Endothelial cell of umbilical vein (primary cell): Measurements from ENCODE around the gene ALG1L2. TPM values are rescaled to one million over a fixed set of nuclear protein-coding genes. Genes with fewer than 3 reads are reported as not detected.

ENCODE experiments used
- BruUV-seq: library from RNA; stranded (reverse); fragments of 400-500 nt; replicated peaks from 2 replicates; lab custom pipeline; 2021; lab: Mats Ljungman, UMichigan
- CTCF ChIA-PET: fragments of 300-600, 350-600 bp; sonication (Branson Sonifier 250); formaldehyde crosslinking; loops from one replicate; lab custom pipeline; 2021; ENCODE audit warnings: antibody characterized with exemption, inconsistent platforms; lab: Charles Lee
- POLR2A ChIA-PET: fragments of 300-600, 350-600 bp; sonication (Branson Sonifier 250); formaldehyde crosslinking; loops from one replicate; lab custom pipeline; 2021; ENCODE audit warnings: antibody characterized with exemption, inconsistent platforms; lab: Charles Lee
- DNase-seq: peaks from one replicate; pipeline ENCODE4 v3.0.0-alpha.2; 2011; ENCODE audit warnings: low read depth, low spot score
- FAIRE-seq: peaks from 2 replicates; lab custom pipeline; 2011; peaks lifted over from hg19 to GRCh38; lab: Jason Lieb, UNC
- H2AFZ ChIP-seq: 2 replicates; pipeline ENCODE4 v1.6.0; 2012; ENCODE audit warnings: low read depth, low read length, control low read depth, inconsistent platforms
- H3K27ac ChIP-seq: 2 replicates; pipeline ENCODE4 v1.5.1; 2011; ENCODE audit warnings: low read depth, mild to moderate bottlenecking, control low read depth, low read length, moderate library complexity; ENCODE audit not compliant: insufficient read depth
- H3K27me3 ChIP-seq, 2 experiments: 2 replicates each; pipeline versions ENCODE4 v1.6.0 to v1.6.1; 2011; ENCODE audit warnings: low read length in 2 of 2, mixed read lengths in 1 of 2; ENCODE audit not compliant: control insufficient read depth in 2 of 2, insufficient read depth in 2 of 2
- H3K36me3 ChIP-seq, 2 experiments: 2 replicates in 1 of 2; 3 replicates in 1 of 2; pipeline ENCODE4 v1.5.1; 2011; ENCODE audit warnings: low read length in 2 of 2, mild to moderate bottlenecking in 1 of 2, moderate library complexity in 1 of 2; ENCODE audit not compliant: control insufficient read depth in 2 of 2, insufficient read depth in 2 of 2; ENCODE audit errors: extremely low read depth in 1 of 2
- H3K4me1 ChIP-seq: 3 replicates; pipeline ENCODE4 v1.5.1; 2011; ENCODE audit warnings: mild to moderate bottlenecking, low read length; ENCODE audit not compliant: control insufficient read depth, insufficient read depth; ENCODE audit errors: extremely low read depth
- H3K4me2 ChIP-seq: 2 replicates; pipeline ENCODE4 v1.6.1; 2011; ENCODE audit warnings: low read length, control low read depth, mixed read lengths; ENCODE audit not compliant: insufficient read depth
- H3K4me3 ChIP-seq, 3 experiments: fragments of 200-600 bp in 1 of 3; sonication (generic), shearing (Covaris generic) in 1 of 3; replicated peaks in 1 of 3; 2 replicates each; pipeline ENCODE4 v1.5.1; 2011 to 2016; ENCODE audit warnings: control low read depth in 3 of 3, low read length in 3 of 3, mild to moderate bottlenecking in 2 of 3, inconsistent platforms in 1 of 3, low read depth in 1 of 3, moderate library complexity in 1 of 3; ENCODE audit not compliant: insufficient read depth in 1 of 3
- H3K79me2 ChIP-seq: 2 replicates; pipeline ENCODE4 v1.6.0; 2012; ENCODE audit warnings: low read length, inconsistent platforms; ENCODE audit not compliant: control insufficient read depth, insufficient read depth
- H3K9ac ChIP-seq: replicated peaks from 2 replicates; pipeline ENCODE3; 2011; ENCODE audit warnings: low read length, control low read depth; ENCODE audit not compliant: insufficient read depth; ENCODE audit errors: extremely low read depth
- H3K9me1 ChIP-seq: replicated peaks from 3 replicates; pipeline ENCODE4 v1.6.0; 2011; ENCODE audit warnings: mild to moderate bottlenecking, low read length; ENCODE audit not compliant: control insufficient read depth, insufficient read depth; ENCODE audit errors: extremely low read depth
- H3K9me3 ChIP-seq: replicated peaks from 2 replicates; pipeline ENCODE4 v1.5.1; 2012; ENCODE audit warnings: low read length, inconsistent platforms; ENCODE audit not compliant: control insufficient read depth, insufficient read depth
- H4K20me1 ChIP-seq: replicated peaks from 2 replicates; pipeline ENCODE3; 2011; ENCODE audit warnings: mild to moderate bottlenecking, low read length; ENCODE audit not compliant: control insufficient read depth, insufficient read depth; ENCODE audit errors: extremely low read depth
- EZH2 ChIP-seq: IDR thresholded peaks from 2 replicates; pipeline ENCODE4 v1.6.1; 2012; ENCODE audit warnings: borderline replicate concordance, low read depth, mild to moderate bottlenecking, moderate library complexity, low read length, inconsistent platforms; ENCODE audit not compliant: severe bottlenecking
- FOS ChIP-seq: IDR thresholded peaks from 2 replicates; pipeline ENCODE4 v1.6.1; 2011; ENCODE audit warnings: mild to moderate bottlenecking, low read length, moderate library complexity, borderline replicate concordance; ENCODE audit not compliant: insufficient read depth
- GATA2 ChIP-seq: IDR thresholded peaks from 2 replicates; pipeline ENCODE4 v1.7.0; 2011; ENCODE audit warnings: low read depth, mild to moderate bottlenecking, moderate library complexity, mixed read lengths, low read length; ENCODE audit not compliant: insufficient read length, insufficient read depth
- JUN ChIP-seq: IDR thresholded peaks from 2 replicates; pipeline ENCODE4 v1.6.1; 2011; ENCODE audit warnings: borderline replicate concordance, low read depth; ENCODE audit not compliant: insufficient read length, insufficient read depth
- MYC ChIP-seq: IDR thresholded peaks from one replicate; pipeline ENCODE4 v1.6.1; 2011; ENCODE audit warnings: mild to moderate bottlenecking, low read depth, low read length
- POLR2A ChIP-seq: IDR thresholded peaks from 2 replicates; pipeline ENCODE4 v1.6.1; 2012; ENCODE audit warnings: low read depth, mild to moderate bottlenecking, control low read depth, low read length
- POLR2AphosphoS5 ChIP-seq: IDR thresholded peaks from 2 replicates; pipeline ENCODE4 v1.6.1; 2012; ENCODE audit warnings: low read depth, mild to moderate bottlenecking, control low read depth, low read length, moderate library complexity; ENCODE audit not compliant: insufficient read depth
- dilution Hi-C: fragments of 300-500 bp; cut with MboI; formaldehyde crosslinking; loops from one replicate; pipeline ENCODE4 v1.15.0; 2019; ENCODE audit warnings: low sequenced_read_pairs; ENCODE audit not compliant: extremely low pct_ligation_motif_present
- intact Hi-C: fragments of 100-400 bp; cut with micrococcal nuclease; formaldehyde crosslinking; loops from one replicate; pipeline ENCODE4 v1.10.0; 2022
- polyA plus RNA-seq, 4 experiments: library from polyadenylated mRNA; depleted of rRNA in 3 of 4; stranded (reverse) in 3 of 4; unstranded in 1 of 4; fragments of >200 nt; gene quantifications; 2 replicates each; pipeline versions ENCODE4 v1.2.1 to v1.2.3, GENCODE V29; 2011 to 2012; ENCODE audit warnings: missing spikeins in 1 of 4
- total RNA-seq: library from RNA; stranded (reverse); gene quantifications from 2 replicates; pipeline ENCODE4 v1.2.3, GENCODE V29; 2021
- TF ChIP-seq, protein P1 (sequence below): IDR thresholded peaks from 2 replicates; pipeline ENCODE4 v1.6.1; 2011; ENCODE audit not compliant: insufficient read depth, insufficient read length
- TF ChIP-seq, protein P2 (sequence below), 2 donors: IDR thresholded peaks; 1 replicate in 1 of 2; 2 replicates in 1 of 2; pipeline ENCODE4 v1.5.1; 2011; ENCODE audit warnings: low read length in 2 of 2, mild to moderate bottlenecking in 2 of 2, moderate library complexity in 2 of 2, control low read depth in 1 of 2, inconsistent platforms in 1 of 2, low read depth in 1 of 2; ENCODE audit not compliant: insufficient read depth in 1 of 2; ENCODE audit errors: extremely low read depth in 1 of 2

Gene ALG1L2
- total and polyA plus RNA-seq, 2 donors (not counting 3 experiments of a cell fraction or from before 2014, with no cell fraction given), result not detected

DNA sequence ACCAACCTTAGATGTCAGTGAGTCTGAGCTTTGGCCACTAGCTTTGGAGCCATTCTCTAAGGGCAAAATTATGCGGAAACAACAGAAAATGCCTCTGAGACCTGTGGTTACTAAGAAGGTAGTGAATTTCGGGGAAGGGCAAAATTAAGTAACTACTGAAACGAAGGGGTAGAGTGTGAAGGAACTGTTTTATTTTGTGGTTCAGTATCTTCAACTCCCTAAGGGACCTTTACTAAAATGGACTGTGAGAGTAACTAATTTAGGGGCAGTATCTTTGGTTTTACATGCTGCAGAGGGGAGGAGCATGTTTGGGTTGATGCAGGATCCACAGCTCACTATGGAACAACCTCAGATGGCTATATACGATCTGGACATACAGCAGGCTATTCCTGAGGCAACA is 8.0 kb upstream of the ALG1L2 start:
- FAIRE-seq, result no peak
- BruUV-seq, result no TSS peak
- intact Hi-C loops, result no loop called here
- no peak overlapping the region for H3K4me2 ChIP-seq
- no peaks in the 10 kb centered on the region for H3K9me1 ChIP-seq
- H3K4me1 ChIP-seq, result no peaks in the 10 kb centered on the region
- ChIA-PET CTCF (no interaction called here), POLR2A (no interaction called here)
- H4K20me1 ChIP-seq, result no peaks in the 10 kb centered on the region
- no peaks in the 10 kb centered on the region for H3K79me2 ChIP-seq
- no peak overlapping the region for H2AFZ ChIP-seq
- no peak overlapping the region for H3K27ac ChIP-seq
- H3K9ac ChIP-seq, result no peak overlapping the region
- no peak for DNase-seq
- no peaks in the 10 kb centered on the region for H3K36me3 ChIP-seq
- dilution Hi-C loops, result no loop called here
- TF ChIP-seq, protein P1, sequence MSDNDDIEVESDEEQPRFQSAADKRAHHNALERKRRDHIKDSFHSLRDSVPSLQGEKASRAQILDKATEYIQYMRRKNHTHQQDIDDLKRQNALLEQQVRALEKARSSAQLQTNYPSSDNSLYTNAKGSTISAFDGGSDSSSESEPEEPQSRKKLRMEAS, result no peak
- TF ChIP-seq, protein P2, sequence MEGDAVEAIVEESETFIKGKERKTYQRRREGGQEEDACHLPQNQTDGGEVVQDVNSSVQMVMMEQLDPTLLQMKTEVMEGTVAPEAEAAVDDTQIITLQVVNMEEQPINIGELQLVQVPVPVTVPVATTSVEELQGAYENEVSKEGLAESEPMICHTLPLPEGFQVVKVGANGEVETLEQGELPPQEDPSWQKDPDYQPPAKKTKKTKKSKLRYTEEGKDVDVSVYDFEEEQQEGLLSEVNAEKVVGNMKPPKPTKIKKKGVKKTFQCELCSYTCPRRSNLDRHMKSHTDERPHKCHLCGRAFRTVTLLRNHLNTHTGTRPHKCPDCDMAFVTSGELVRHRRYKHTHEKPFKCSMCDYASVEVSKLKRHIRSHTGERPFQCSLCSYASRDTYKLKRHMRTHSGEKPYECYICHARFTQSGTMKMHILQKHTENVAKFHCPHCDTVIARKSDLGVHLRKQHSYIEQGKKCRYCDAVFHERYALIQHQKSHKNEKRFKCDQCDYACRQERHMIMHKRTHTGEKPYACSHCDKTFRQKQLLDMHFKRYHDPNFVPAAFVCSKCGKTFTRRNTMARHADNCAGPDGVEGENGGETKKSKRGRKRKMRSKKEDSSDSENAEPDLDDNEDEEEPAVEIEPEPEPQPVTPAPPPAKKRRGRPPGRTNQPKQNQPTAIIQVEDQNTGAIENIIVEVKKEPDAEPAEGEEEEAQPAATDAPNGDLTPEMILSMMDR (IDR thresholded peaks at IDR 0.05; ENCODE audit: extremely low read depth in 1 of 2, insufficient read depth in 1 of 2, low read depth in 1 of 2, low read length in 2 of 2), result no peak
- TF ChIP-seq JUN (no peak), EZH2 (no peak), MYC (no peak), POLR2A (no peak), FOS (no peak), POLR2AphosphoS5 (no peak), GATA2 (no peak)
- no peaks in the 10 kb centered on the region for H3K27me3 ChIP-seq
- H3K9me3 ChIP-seq, result no peaks in the 10 kb centered on the region
- H3K4me3 ChIP-seq, result no peak overlapping the region
